Breast epithelium (tissue), 3 donors: ENCODE measurements around the gene ZNF146.
"Not testable (repeated sequence)": the region's sequence is repeated elsewhere in the genome, so short reads cannot be mapped to it uniquely, and the experiment has no call there.

Source experiments
- CTCF ChIP-seq, 3 donors: fragments of 450-650 bp; IDR thresholded peaks; one replicate each; pipeline ENCODE4 v1.5.1; 2016 to 2017; ENCODE audit warnings: antibody characterized with exemption in 3 of 3, mild to moderate bottlenecking in 3 of 3, moderate library complexity in 3 of 3
- POLR2A ChIP-seq: fragments of 450-650 bp; IDR thresholded peaks from one replicate; pipeline ENCODE4 v1.6.1; 2016; ENCODE audit warnings: antibody characterized with exemption, mild to moderate bottlenecking, moderate library complexity
- POLR2AphosphoS5 ChIP-seq, 3 donors: sonication (generic); formaldehyde crosslinking; IDR thresholded peaks; one replicate each; pipeline ENCODE4 v1.6.1; 2017; ENCODE audit warnings: antibody characterized with exemption in 3 of 3

- TF ChIP-seq CTCF (IDR thresholded peaks at IDR 0.05); POLR2A; POLR2AphosphoS5 (IDR thresholded peaks at IDR 0.05): not testable (repeated sequence)
These were observed 53.7 kb downstream of the ZNF146 start for GRCh38 chr19:36268591-36268990.
